Measurements from ENCODE around the gene CNOT6.

DNA sequence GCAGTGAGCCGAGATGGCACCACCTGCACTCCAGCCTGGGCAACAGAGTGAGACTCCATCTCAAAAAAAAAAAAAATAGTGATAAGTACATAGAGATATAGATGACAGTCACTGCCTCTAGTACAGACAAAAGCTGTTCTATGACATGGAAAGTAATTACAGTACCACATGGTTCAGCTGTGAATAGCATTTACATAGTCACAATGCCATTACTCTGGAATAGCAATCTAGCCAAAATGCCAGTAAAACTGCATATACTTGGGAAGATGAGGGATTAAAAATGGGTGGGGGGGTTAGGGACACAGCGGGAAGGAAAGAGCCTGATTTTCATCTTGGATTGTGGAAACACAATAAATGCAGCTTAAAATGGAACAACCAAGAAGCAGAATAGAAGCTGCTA is 39.4 kb upstream of the CNOT6 start:
- TF ChIP-seq GATA3 (IDR thresholded peaks at IDR 0.05; ENCODE audit: low read depth, low read length): no peak
- TF ChIP-seq GATA2 (IDR thresholded peaks at IDR 0.05; ENCODE audit: low read depth, low read length): no peak

Measured in SH-SY5Y (cell line).